Left renal cortex interstitium (tissue), 4 donors: Measurements from ENCODE around the gene MCM8. TPM values are rescaled to one million over a fixed set of nuclear protein-coding genes. Genes with fewer than 3 reads are reported as not detected.

Experiments used
- DNase-seq, 4 donors: peaks; one replicate each; pipeline ENCODE4 v3.0.0-alpha.2; 2013; ENCODE audit warnings: low read depth in 4 of 4, low spot score in 2 of 4, missing footprints in 1 of 4
- polyA plus RNA-seq, 4 donors: library from polyadenylated mRNA; unstranded; fragments of 120-200 nt; gene quantifications; one replicate each; pipeline ENCODE4 v1.2.1, GENCODE V29; 2013; ENCODE audit not compliant: insufficient read length in 4 of 4

Gene MCM8
- polyA plus RNA-seq, 4 donors = 11.2 to 20.3 (median 14.8) TPM

- no peak for DNase-seq
Measured at GRCh38 chr20:6037082-6037481, 86.6 kb downstream of the MCM8 start.

DNA sequence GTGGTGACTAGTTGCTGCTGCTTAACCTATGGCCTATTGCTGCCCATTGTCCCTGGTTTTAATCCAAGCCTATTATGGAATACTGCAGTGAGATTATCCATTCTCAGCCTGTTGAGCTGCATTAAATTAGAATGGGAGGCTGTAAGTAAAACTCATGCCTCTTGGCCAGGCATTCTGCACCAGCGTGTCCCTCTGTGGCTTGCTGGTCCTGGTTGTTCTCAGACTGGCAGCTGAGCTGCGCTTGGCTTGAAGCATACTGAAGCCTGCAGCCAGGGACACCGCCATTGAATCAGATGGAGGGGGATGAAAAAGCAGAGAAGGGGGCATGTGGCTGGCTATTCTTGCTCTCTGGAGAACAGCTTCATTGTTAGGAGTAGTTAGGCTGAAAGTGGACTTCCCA, 87.8 kb downstream of the MCM8 start:
- no peak for DNase-seq

DNA sequence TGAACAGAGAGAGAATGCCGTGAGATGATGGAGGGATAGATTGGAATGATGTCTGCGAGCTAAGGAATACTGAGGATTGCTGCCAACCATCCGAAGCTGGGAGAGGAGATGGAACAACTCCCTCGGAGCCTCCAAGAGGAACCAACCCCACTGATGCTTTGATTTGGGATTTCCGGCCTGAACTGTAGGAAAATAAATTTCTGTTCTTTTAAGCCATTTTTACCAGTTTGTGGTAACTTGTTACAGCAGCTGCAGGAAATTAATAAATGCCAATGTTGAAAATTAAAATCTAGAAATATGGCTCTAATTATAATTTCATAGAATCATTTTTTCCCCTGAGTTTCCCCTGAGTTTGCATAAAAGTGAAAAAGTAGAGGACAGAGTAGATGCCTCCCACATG, 89.3 kb downstream of the MCM8 start:
- no peak for DNase-seq

- DNase-seq = no peak
Measured at GRCh38 chr20:6040540-6040939, 90.1 kb downstream of the MCM8 start.

- no peak for DNase-seq
Measured at GRCh38 chr20:6040958-6041807, 90.7 kb downstream of the MCM8 start.

GRCh38 chr20:6041808-6042265, 91.4 kb downstream of the MCM8 start:
- DNase-seq = no peak

GRCh38 chr20:6044115-6044514, 93.7 kb downstream of the MCM8 start:
- DNase-seq = no peak

- no peak for DNase-seq
Measured at GRCh38 chr20:6045566-6045965, 95.1 kb downstream of the MCM8 start.

DNA sequence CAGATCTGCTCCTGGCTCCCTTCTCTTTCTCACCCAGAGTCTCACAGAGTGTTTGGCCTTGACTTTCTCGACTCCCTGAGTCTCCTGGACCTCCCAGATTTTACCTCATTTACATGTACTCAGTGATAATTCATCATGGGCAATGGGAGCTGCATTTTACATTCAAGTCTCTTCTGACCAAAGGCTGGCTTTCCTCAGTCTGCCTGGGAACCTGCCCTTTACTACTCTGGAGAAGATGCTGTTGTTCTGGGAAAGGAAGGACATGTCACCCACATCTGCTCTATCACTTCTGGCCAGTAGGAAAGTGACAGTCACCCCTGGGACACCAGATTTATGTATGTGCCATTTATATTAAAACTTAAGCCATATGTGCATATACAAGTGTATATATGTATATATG, 96.0 kb downstream of the MCM8 start:
- no peak for DNase-seq

- DNase-seq = no peak
Measured at GRCh38 chr20:6048391-6048790, 97.9 kb downstream of the MCM8 start.

Other genes starting within 250 kb of the MCM8 start
- 10 to 100 TPM in 2 of 4 donors, 1 to 10 TPM in 2; 8.3 to 11.7 (median 10.1) TPM for gene SHLD1, start 200.3 kb upstream of the MCM8 start, polyA plus RNA-seq
- 1 to 10 TPM; 3.0 to 4.9 (median 3.5) TPM for gene CHGB, start 39.1 kb upstream of the MCM8 start, polyA plus RNA-seq
- gene TRMT6, start 119 bp upstream of the MCM8 start, polyA plus RNA-seq = 10 to 100 TPM; 16.2 to 20.2 (median 18.6) TPM
- 10 to 100 TPM; 72.8 to 85.0 (median 80.0) TPM for gene CRLS1, start 55.5 kb downstream of the MCM8 start, polyA plus RNA-seq
- gene LRRN4, start 103.4 kb downstream of the MCM8 start, polyA plus RNA-seq = 10 to 100 TPM in 3 of 4 donors, 1 to 10 TPM in 1; 8.8 to 20.2 (median 13.9) TPM
- 1 to 10 TPM; 2.6 to 4.5 (median 3.2) TPM for gene FERMT1, start 172.4 kb downstream of the MCM8 start, polyA plus RNA-seq